ENCODE results near the gene RABGGTB.
"Not testable (repeated sequence)": the region's sequence is repeated elsewhere in the genome, so short reads cannot be mapped to it uniquely, and the experiment has no call there.

DNA sequence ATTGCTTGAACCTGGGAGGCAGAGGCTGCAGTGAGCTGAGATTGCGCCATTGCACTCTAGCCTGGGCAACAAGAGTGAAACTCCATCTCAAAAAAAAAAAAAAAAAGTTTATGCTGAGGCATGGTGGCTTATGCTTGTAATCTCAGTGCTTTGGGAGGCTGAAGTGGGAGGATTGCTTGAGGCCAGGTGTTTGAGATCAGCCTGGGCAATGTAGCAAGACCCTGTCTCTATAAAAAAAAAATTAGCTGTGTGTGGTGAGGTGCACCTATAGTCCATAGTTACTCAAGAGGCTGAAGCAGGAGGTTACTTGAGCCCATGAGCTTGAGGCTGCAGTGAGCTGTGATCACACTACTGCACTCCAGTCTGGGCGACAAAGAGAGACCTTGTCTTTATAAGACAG lies 15.4 kb downstream of the RABGGTB start:
- TF ChIP-seq, protein P1, sequence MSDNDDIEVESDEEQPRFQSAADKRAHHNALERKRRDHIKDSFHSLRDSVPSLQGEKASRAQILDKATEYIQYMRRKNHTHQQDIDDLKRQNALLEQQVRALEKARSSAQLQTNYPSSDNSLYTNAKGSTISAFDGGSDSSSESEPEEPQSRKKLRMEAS (IDR thresholded peaks at IDR 0.05; ENCODE audit: low read depth, low read length): not testable (repeated sequence)
- TF ChIP-seq, protein P2, sequence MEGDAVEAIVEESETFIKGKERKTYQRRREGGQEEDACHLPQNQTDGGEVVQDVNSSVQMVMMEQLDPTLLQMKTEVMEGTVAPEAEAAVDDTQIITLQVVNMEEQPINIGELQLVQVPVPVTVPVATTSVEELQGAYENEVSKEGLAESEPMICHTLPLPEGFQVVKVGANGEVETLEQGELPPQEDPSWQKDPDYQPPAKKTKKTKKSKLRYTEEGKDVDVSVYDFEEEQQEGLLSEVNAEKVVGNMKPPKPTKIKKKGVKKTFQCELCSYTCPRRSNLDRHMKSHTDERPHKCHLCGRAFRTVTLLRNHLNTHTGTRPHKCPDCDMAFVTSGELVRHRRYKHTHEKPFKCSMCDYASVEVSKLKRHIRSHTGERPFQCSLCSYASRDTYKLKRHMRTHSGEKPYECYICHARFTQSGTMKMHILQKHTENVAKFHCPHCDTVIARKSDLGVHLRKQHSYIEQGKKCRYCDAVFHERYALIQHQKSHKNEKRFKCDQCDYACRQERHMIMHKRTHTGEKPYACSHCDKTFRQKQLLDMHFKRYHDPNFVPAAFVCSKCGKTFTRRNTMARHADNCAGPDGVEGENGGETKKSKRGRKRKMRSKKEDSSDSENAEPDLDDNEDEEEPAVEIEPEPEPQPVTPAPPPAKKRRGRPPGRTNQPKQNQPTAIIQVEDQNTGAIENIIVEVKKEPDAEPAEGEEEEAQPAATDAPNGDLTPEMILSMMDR (IDR thresholded peaks at IDR 0.05; ENCODE audit: low read depth, low read length): not testable (repeated sequence)

Measured in NB4 (cell line).